CD8-positive, alpha-beta memory T cell (primary cell): ENCODE measurements around the gene CALML6. TPM values are rescaled to one million over a fixed set of nuclear protein-coding genes. Genes with fewer than 3 reads are reported as not detected.
A peak's percentile ranks its signal among the peaks of the same experiment; 100 is the strongest.

Experiments
- CTCF ChIA-PET: fragments of 350-600 bp; sonication (Branson Sonifier 250); formaldehyde crosslinking; loops from one replicate; lab custom pipeline; 2021; ENCODE audit warnings: antibody characterized with exemption; lab: Charles Lee
- POLR2A ChIA-PET: fragments of 350-600 bp; sonication (Branson Sonifier 250); formaldehyde crosslinking; loops from one replicate; lab custom pipeline; 2021; ENCODE audit warnings: antibody characterized with exemption; lab: Charles Lee
- DNase-seq, 5 donors: peaks; one replicate each; pipeline versions ENCODE4 v3.0.0 to v3.0.0-alpha.2; 2020 to 2022; ENCODE audit warnings: mixed read lengths in 1 of 5
- H3K27ac ChIP-seq: one replicate; pipeline ENCODE4 v1.7.0; 2013; ENCODE audit warnings: low read depth, mild to moderate bottlenecking, low read length, moderate library complexity
- H3K27me3 ChIP-seq: 2 replicates; pipeline ENCODE4 v1.7.0; 2013; ENCODE audit warnings: low read length, mild to moderate bottlenecking; ENCODE audit not compliant: insufficient read depth, poor library complexity, severe bottlenecking
- H3K36me3 ChIP-seq: 2 replicates; pipeline ENCODE4 v1.7.0; 2013; ENCODE audit warnings: mild to moderate bottlenecking, low read length, moderate library complexity; ENCODE audit not compliant: insufficient read depth
- H3K4me1 ChIP-seq: 2 replicates; pipeline ENCODE4 v1.7.0; 2013; ENCODE audit warnings: mild to moderate bottlenecking, low read length, moderate library complexity; ENCODE audit not compliant: insufficient read depth
- H3K4me3 ChIP-seq: 2 replicates; pipeline ENCODE4 v1.7.0; 2013; ENCODE audit warnings: mild to moderate bottlenecking, low read length
- H3K9me3 ChIP-seq: 2 replicates; pipeline ENCODE4 v1.7.0; 2013; ENCODE audit warnings: mild to moderate bottlenecking, low read length
- H3K27ac Mint-ChIP-seq, 8 donors: one replicate each; pipeline ENCODE4 v1.8.0; 2020 to 2021; ENCODE audit warnings: mixed read lengths in 8 of 8, mild to moderate bottlenecking in 6 of 8, inconsistent platforms in 3 of 8, moderate library complexity in 3 of 8
- H3K27me3 Mint-ChIP-seq, 2 donors: one replicate each; pipeline ENCODE4 v1.8.0; 2020 to 2021; ENCODE audit warnings: mixed read lengths in 2 of 2, mild to moderate bottlenecking in 1 of 2, moderate library complexity in 1 of 2
- H3K36me3 Mint-ChIP-seq, 3 donors: one replicate each; pipeline ENCODE4 v1.8.0; 2020 to 2021; ENCODE audit warnings: mixed read lengths in 3 of 3, inconsistent platforms in 1 of 3, mild to moderate bottlenecking in 1 of 3
- H3K4me1 Mint-ChIP-seq, 3 donors: one replicate each; pipeline ENCODE4 v1.8.0; 2020 to 2021; ENCODE audit warnings: mixed read lengths in 3 of 3, inconsistent platforms in 1 of 3, mild to moderate bottlenecking in 1 of 3
- H3K4me3 Mint-ChIP-seq, 7 donors: one replicate each; pipeline ENCODE4 v1.8.0; 2020 to 2021; ENCODE audit warnings: mixed read lengths in 7 of 7, mild to moderate bottlenecking in 6 of 7, moderate library complexity in 4 of 7, inconsistent platforms in 2 of 7
- H3K9me3 Mint-ChIP-seq, 5 donors: one replicate each; pipeline ENCODE4 v1.8.0; 2020 to 2022; ENCODE audit warnings: mixed read lengths in 5 of 5, mild to moderate bottlenecking in 3 of 5, moderate library complexity in 2 of 5, inconsistent platforms in 1 of 5
- polyA plus RNA-seq: library from polyadenylated mRNA; unstranded; fragments of 300-500 nt; fragmentation: Illumina TruSeq; gene quantifications from one replicate; pipeline ENCODE4 v1.2.3, GENCODE V29; 2021
- total RNA-seq, 2 experiments: library from RNA; stranded (reverse); gene quantifications; one replicate each; pipeline ENCODE4 v1.2.3, GENCODE V29; 2021

CALML6 gene
- total and polyA plus RNA-seq, 3 experiments from 2014 or later = 0.46 to 0.78 TPM; not detected in 1

DNA sequence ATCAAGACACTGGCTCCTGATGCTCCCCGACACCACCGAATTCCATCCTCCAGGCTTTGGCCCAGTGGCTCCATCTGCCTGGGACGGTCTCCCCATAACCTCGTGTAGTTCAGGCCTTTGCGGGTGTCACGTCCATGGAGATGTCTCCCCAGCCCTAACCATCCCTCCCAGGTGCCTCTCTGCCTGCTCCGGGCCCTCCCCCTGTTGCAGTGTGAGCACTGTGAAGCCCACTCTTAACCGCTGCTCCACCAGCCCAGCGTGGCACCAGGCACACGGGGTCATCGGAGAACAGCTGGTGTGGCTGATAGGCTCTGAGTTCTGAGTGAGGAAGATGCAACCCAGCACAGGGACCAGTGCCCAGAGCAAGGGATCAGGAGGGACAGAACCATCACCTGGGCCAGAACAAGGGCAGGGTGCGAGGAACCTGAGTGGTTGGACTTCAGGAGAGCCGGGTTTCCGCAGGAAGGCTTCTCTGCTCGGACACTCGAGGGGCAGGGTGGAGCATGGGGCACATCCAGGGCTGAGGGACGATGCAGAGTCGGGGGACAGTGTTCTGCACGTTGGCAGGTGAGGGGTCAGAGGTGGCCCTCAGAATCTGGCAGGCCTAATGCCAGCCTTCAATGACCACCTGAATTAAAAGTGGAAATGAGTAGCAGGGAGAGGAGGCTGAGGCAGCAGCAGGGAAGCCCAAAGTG is 21.6 kb upstream of the CALML6 start:
- no peak overlapping the region for H3K27ac ChIP-seq
- H3K4me1 ChIP-seq = peaks cover 39% of the 10 kb centered on the region
- H3K9me3 Mint-ChIP-seq = no peaks in the 10 kb centered on the region
- H3K27me3 ChIP-seq = no peaks in the 10 kb centered on the region
- no peak for DNase-seq
- H3K36me3 ChIP-seq = no peaks in the 10 kb centered on the region
- ChIA-PET CTCF (interaction anchor here (3.1 kb wide), 1 partner anchor 13 kb away, joined by 20 read pairs; no protein-coding TSS in a partner anchor), POLR2A (no interaction called here)
- H3K9me3 ChIP-seq = no peaks in the 10 kb centered on the region
- peak overlapping the region in 7 of 8 donors; percentile 38 to 96 (median 85) for H3K27ac Mint-ChIP-seq
- no peak overlapping the region for H3K4me3 ChIP-seq
- H3K4me1 Mint-ChIP-seq = peaks cover 30 to 48% (median 35%) of the 10 kb centered on the region in 3 donors
- peak overlapping the region; percentile 29 to 92 (median 57) for H3K4me3 Mint-ChIP-seq
- H3K36me3 Mint-ChIP-seq = peaks cover 0 to 9% (median 0%) of the 10 kb centered on the region in 3 donors
- H3K27me3 Mint-ChIP-seq = peaks cover 5 to 9% of the 10 kb centered on the region in 2 donors

DNA sequence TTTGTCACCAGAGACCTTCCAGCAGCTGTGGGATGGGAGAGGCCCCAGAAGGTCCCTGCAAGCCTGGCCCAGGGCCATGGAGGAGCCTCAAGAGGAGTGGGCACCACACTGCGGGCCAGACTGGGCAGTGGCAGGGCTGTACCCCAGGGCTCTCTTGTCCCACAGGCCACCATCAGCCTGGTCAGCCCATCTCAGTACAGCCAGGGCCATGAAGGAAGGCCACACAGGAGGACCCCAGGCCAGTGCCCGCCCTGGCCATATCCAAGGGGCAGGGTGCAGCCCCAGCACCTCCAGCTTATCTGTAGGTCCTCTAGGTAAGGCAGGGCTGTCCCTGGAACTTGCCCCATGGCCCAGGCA is 21.1 kb upstream of the CALML6 start:
- Histone ChIP-seq H3K9me3 (no peaks in the 10 kb centered on the region), H3K36me3 (no peaks in the 10 kb centered on the region), H3K27me3 (no peaks in the 10 kb centered on the region), H3K4me1 (peaks cover 34% of the 10 kb centered on the region), H3K4me3 (no peak overlapping the region), H3K27ac (no peak overlapping the region)
- POLR2A ChIA-PET = no interaction called here
- peaks cover 25 to 43% (median 30%) of the 10 kb centered on the region in 3 donors for H3K4me1 Mint-ChIP-seq
- DNase-seq = no peak
- peak overlapping the region in 2 of 7 donors; percentile 70 to 79 for H3K4me3 Mint-ChIP-seq
- H3K27ac Mint-ChIP-seq = peak overlapping the region in 1 of 8 donors; percentile 77
- no peaks in the 10 kb centered on the region for H3K9me3 Mint-ChIP-seq
- CTCF ChIA-PET = interaction anchor here (3.1 kb wide), 1 partner anchor 12 kb away, joined by 20 read pairs; no protein-coding TSS in a partner anchor
- peaks cover 4 to 9% of the 10 kb centered on the region in 2 donors for H3K27me3 Mint-ChIP-seq
- H3K36me3 Mint-ChIP-seq = peaks cover 0 to 7% (median 0%) of the 10 kb centered on the region in 3 donors

DNA sequence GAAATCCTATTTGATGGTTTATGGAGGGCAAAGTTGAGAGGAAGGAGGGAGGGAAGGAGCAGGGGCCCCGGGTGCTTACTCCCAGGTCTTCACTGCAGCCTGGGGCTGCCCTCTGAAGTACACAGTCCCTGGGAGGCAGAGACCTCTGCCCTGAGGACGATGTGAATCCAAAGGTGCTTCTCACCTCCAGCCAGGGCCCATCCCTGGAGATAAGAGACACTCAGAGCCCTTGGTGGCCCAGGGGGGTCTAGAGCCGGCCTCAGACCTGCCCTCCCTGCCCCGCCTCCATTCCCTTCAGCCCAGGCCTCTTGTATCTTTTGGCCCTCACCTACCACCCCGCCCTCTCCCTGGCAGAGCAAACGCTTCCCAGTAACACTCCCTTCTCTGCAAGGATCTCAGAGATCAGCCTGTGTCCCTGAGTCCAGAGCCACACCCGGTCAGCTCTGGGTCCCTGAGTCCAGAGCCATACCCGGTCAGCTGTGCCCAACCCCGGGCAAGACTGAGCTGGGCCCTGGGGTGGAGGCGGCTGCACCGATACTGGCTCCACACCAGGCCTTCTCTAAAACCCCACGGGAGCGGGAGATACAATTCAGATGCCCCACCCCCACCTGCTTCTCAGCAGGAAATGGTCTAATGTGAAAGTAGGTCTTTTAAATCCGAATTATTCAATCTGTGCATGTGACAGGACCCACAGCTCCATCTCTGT is 20.6 kb upstream of the CALML6 start:
- peaks cover 32% of the 10 kb centered on the region for H3K4me1 ChIP-seq
- H3K36me3 ChIP-seq = no peaks in the 10 kb centered on the region
- Mint-ChIP-seq H3K36me3 (peaks cover 0 to 7% (median 0%) of the 10 kb centered on the region in 3 donors), H3K27me3 (peaks cover 3 to 9% of the 10 kb centered on the region in 2 donors), H3K27ac (peak overlapping the region in 6 of 8 donors; percentile 17 to 77 (median 47)), H3K4me1 (peaks cover 20 to 38% (median 25%) of the 10 kb centered on the region in 3 donors), H3K9me3 (no peaks in the 10 kb centered on the region), H3K4me3 (peak overlapping the region in 5 of 7 donors; percentile 29 to 55 (median 43))
- DNase-seq = peak in 1 of 5 donors; percentile 24
- H3K27ac ChIP-seq = no peak overlapping the region
- no peaks in the 10 kb centered on the region for H3K27me3 ChIP-seq
- no peaks in the 10 kb centered on the region for H3K9me3 ChIP-seq
- POLR2A ChIA-PET = interaction anchor here (0.8 kb wide), 1 partner anchor 9 kb away, joined by 3 read pairs; no protein-coding TSS in a partner anchor
- no peak overlapping the region for H3K4me3 ChIP-seq
- CTCF ChIA-PET = interaction anchor here (1.4 to 3.1 kb wide), 2 partner anchors 12 to 301 kb away, joined by 3 to 20 read pairs; no protein-coding TSS in a partner anchor

DNA sequence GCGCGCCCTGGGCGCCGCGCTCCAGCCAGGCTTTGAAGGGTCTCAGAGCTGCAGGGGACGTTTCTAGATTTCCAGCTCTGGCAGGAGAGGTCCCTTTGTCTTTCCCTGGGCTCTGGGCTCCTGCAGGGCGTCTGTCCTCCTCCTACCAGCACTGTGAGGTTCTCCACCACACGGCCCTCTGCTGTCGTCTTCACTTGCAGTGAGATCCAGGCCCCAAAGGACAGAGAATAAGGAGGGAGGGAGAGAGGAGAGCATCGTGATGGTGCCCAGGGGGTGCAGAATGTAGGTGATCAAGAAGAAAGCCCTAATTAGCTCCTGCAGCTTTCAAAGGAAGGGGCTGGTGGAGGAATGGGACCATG is 20.0 kb upstream of the CALML6 start:
- peaks cover 20 to 38% (median 25%) of the 10 kb centered on the region in 3 donors for H3K4me1 Mint-ChIP-seq
- CTCF ChIA-PET = interaction anchor here (1.4 to 3.1 kb wide), 2 partner anchors 11 to 300 kb away, joined by 3 to 20 read pairs; no protein-coding TSS in a partner anchor
- no peak overlapping the region for H3K4me3 ChIP-seq
- H3K4me3 Mint-ChIP-seq = peak overlapping the region in 5 of 7 donors; percentile 29 to 55 (median 43)
- POLR2A ChIA-PET = interaction anchor here (0.8 kb wide), 1 partner anchor 10 kb away, joined by 3 read pairs; no protein-coding TSS in a partner anchor
- no peak for DNase-seq
- H3K36me3 ChIP-seq = no peaks in the 10 kb centered on the region
- H3K27me3 ChIP-seq = no peaks in the 10 kb centered on the region
- no peak overlapping the region for H3K27ac ChIP-seq
- H3K27me3 Mint-ChIP-seq = peaks cover 3 to 9% of the 10 kb centered on the region in 2 donors
- peaks cover 35% of the 10 kb centered on the region for H3K4me1 ChIP-seq
- H3K9me3 ChIP-seq = no peaks in the 10 kb centered on the region
- H3K27ac Mint-ChIP-seq = peak overlapping the region in 6 of 8 donors; percentile 17 to 77 (median 47)
- H3K36me3 Mint-ChIP-seq = peaks cover 0 to 5% (median 0%) of the 10 kb centered on the region in 3 donors
- no peaks in the 10 kb centered on the region for H3K9me3 Mint-ChIP-seq

DNA sequence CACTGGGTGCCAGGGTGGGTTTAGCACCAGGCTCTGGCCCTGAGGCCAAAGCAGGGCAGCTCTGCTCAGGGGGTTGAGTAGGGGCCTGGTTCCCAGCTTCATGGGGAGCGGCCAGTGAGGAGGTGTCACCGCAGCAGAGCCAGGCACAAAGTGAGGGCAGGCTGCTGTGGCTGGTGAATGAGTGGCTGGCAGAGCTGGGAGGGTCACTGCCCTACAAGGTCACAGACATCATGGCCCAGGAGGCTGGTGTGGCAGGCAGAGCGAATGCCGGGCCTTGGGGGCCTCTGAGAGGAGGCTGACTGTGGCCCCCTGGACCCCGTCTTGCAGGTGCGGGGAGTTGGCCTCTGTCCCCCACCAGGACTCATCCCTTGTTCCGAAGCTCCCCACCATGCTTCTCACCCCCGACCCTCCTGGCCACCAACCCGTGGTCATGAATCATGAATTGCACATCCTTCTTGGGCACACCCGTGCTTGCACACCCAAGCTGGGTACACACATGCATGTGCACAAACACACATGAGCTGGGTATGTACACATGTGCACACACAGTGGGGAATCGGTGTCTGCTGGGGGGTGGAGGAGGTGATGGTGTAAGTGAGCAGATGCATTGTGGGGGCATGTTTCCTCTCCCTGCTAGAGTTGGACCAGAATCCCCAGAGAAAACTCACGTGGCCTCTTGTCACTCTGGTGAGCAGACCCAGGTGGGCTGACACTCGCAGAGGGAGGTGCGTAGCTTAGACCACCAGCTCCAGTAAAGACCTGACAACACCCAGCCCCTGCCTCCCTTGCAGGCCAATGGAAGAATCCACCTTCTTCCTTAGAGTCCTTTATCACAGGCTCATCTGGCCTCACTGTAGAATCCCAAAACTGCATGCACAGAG is 19.4 kb upstream of the CALML6 start:
- Histone ChIP-seq H3K4me3 (no peak overlapping the region), H3K36me3 (no peaks in the 10 kb centered on the region), H3K27me3 (no peaks in the 10 kb centered on the region), H3K27ac (no peak overlapping the region), H3K4me1 (peaks cover 35% of the 10 kb centered on the region), H3K9me3 (no peaks in the 10 kb centered on the region)
- Mint-ChIP-seq H3K9me3 (no peaks in the 10 kb centered on the region), H3K36me3 (peaks cover 0 to 5% (median 0%) of the 10 kb centered on the region in 3 donors), H3K4me3 (peak overlapping the region in 3 of 7 donors; percentile 24 to 69 (median 61)), H3K27me3 (peaks cover 3 to 9% of the 10 kb centered on the region in 2 donors), H3K27ac (peak overlapping the region in 1 of 8 donors; percentile 38), H3K4me1 (peaks cover 20 to 38% (median 25%) of the 10 kb centered on the region in 3 donors)
- no peak for DNase-seq
- ChIA-PET POLR2A (no interaction called here), CTCF (interaction anchor here (1.4 to 3.1 kb wide), 2 partner anchors 10 to 299 kb away, joined by 3 to 20 read pairs; no protein-coding TSS in a partner anchor)

DNA sequence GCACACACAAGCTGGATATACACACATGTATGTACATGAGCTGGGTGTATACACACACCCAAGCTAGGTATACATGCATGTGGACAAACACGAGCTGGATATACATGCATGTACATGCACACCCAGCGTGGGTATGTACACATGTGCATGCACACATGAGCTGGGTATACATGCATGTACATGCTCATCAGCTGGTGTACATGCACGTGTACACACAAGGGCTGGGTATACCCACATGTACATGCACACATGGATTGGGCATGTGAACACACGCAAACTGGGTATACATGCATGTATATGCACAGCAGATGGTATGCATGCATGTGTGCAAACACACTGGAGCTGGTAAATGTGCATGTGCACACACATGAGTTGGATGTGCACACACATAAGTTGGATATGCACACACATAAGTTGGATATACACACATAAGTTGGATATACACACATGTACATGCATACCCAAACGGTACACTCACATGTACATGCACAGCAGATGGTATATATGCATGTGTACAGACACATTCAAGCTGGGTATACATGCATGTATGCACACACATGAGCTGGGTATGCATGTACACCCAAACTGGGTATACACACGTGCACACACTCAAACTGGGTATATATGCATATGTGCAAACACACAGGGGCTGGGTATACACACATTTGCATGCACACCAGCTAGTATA is 16.7 kb upstream of the CALML6 start:
- H3K9me3 Mint-ChIP-seq = peaks cover 0 to 1% (median 0%) of the 10 kb centered on the region in 5 donors
- no peak overlapping the region for H3K4me3 ChIP-seq
- no peak overlapping the region for H3K4me3 Mint-ChIP-seq
- H3K4me1 ChIP-seq = peaks cover 24% of the 10 kb centered on the region
- ChIA-PET POLR2A (interaction anchor here (1.4 kb wide), 1 partner anchor 10 kb away, joined by 4 read pairs; no protein-coding TSS in a partner anchor), CTCF (interaction anchor here (0.8 to 3.1 kb wide), 2 partner anchors 11 to 204 kb away, joined by 3 to 18 read pairs; no protein-coding TSS in a partner anchor)
- H3K27me3 Mint-ChIP-seq = peaks cover 3 to 14% of the 10 kb centered on the region in 2 donors
- no peak for DNase-seq
- no peak overlapping the region for H3K27ac ChIP-seq
- H3K27ac Mint-ChIP-seq = peak overlapping the region in 2 of 8 donors; percentile 45 to 54
- H3K27me3 ChIP-seq = no peaks in the 10 kb centered on the region
- H3K9me3 ChIP-seq = no peaks in the 10 kb centered on the region
- H3K36me3 ChIP-seq = no peaks in the 10 kb centered on the region
- H3K36me3 Mint-ChIP-seq = no peaks in the 10 kb centered on the region
- H3K4me1 Mint-ChIP-seq = peaks cover 10 to 23% (median 10%) of the 10 kb centered on the region in 3 donors
